Left renal pelvis (tissue), 4 donors: ENCODE measurements around the gene AKR1C1. TPM values are rescaled to one million over a fixed set of nuclear protein-coding genes. Genes with fewer than 3 reads are reported as not detected.
"Not testable (repeated sequence)": the region's sequence is repeated elsewhere in the genome, so short reads cannot be mapped to it uniquely, and the experiment has no call there.

ENCODE experiments used
- DNase-seq, 4 donors: peaks; one replicate each; pipeline ENCODE4 v3.0.0-alpha.2; 2013; ENCODE audit warnings: low read depth in 4 of 4, low spot score in 3 of 4
- polyA plus RNA-seq, 4 donors: library from polyadenylated mRNA; unstranded; fragments of 120-200 nt; gene quantifications; one replicate each; pipeline ENCODE4 v1.2.1, GENCODE V29; 2013; ENCODE audit not compliant: insufficient read length in 4 of 4

The AKR1C1 gene
- 10 to 100 TPM; 11.2 to 26.7 (median 15.3) TPM for polyA plus RNA-seq

- not testable (repeated sequence) for DNase-seq
Observed at GRCh38 chr10:4962876-4963814, at the start of gene AKR1C1. TSS of gene AKR1C1 (plus strand) at chr10:4963415. CDS start at chr10:4963445, 30 bp downstream.

- no peak for DNase-seq
Observed at GRCh38 chr10:4914213-4914850, 48.9 kb upstream of the AKR1C1 start.

GRCh38 chr10:4916086-4916716, 47.0 kb upstream of the AKR1C1 start:
- no peak for DNase-seq

- DNase-seq = no peak
Observed at GRCh38 chr10:4918236-4918635, 45.0 kb upstream of the AKR1C1 start.

GRCh38 chr10:4924482-4924881, 38.7 kb upstream of the AKR1C1 start:
- DNase-seq = not testable (repeated sequence)

- no peak for DNase-seq
Observed at GRCh38 chr10:4926400-4926799, 36.8 kb upstream of the AKR1C1 start.

- DNase-seq = no peak
Observed at GRCh38 chr10:4931587-4931986, 31.6 kb upstream of the AKR1C1 start.

- DNase-seq = no peak
Observed at GRCh38 chr10:4934391-4934987, 28.7 kb upstream of the AKR1C1 start.

- DNase-seq = no peak
Observed at GRCh38 chr10:4937346-4937745, 25.9 kb upstream of the AKR1C1 start.

- no peak for DNase-seq
Observed at GRCh38 chr10:4939224-4940072, 23.8 kb upstream of the AKR1C1 start.

GRCh38 chr10:4940073-4940428, 23.2 kb upstream of the AKR1C1 start:
- DNase-seq = not testable (repeated sequence)

- DNase-seq = not testable (repeated sequence)
Observed at GRCh38 chr10:4940909-4941308, 22.3 kb upstream of the AKR1C1 start.

- DNase-seq = no peak
Observed at GRCh38 chr10:4941540-4942330, 21.5 kb upstream of the AKR1C1 start.

- not testable (repeated sequence) for DNase-seq
Observed at GRCh38 chr10:4942931-4943330, 20.3 kb upstream of the AKR1C1 start.

GRCh38 chr10:4943416-4943815, 19.8 kb upstream of the AKR1C1 start:
- not testable (repeated sequence) for DNase-seq

- DNase-seq = no peak
Observed at GRCh38 chr10:4943821-4944220, 19.4 kb upstream of the AKR1C1 start.

- no peak for DNase-seq
Observed at GRCh38 chr10:4944841-4945240, 18.4 kb upstream of the AKR1C1 start.

GRCh38 chr10:4945766-4946717, 17.2 kb upstream of the AKR1C1 start:
- DNase-seq = no peak
